HS-5 (cell line): Measurements from ENCODE around the gene DNAJC21.
"Not testable (repeated sequence)": the region's sequence is repeated elsewhere in the genome, so short reads cannot be mapped to it uniquely, and the experiment has no call there.

ENCODE experiments used
- DNase-seq: peaks from one replicate; pipeline ENCODE4 v3.0.0-alpha.2; 2012; ENCODE audit warnings: low read depth

The DNAJC21 gene

GRCh38 chr5:34929134-34929719, at the start of gene DNAJC21:
DNAJC21 (plus strand) TSS chr5:34929559; CDS start chr5:34929820, 261 bp downstream.
- DNase-seq: peak; percentile 80

DNA sequence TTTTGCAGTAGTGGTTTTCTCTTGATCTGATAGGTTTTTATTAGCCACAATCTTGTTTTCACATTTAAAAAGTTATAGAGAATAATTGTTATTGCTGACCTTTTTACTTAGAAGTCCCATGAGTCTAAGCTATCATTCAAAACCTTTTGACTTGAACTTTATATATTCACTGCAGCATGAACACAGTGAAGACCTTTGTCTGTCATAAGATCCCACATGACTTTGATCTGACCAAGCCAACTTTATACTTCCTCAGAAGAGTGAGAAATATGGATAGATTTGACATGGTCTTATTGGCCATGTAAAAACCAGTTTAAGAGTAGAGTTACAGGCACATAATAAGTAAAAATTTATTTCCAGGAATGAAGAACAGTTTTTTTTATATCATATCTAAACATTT, 48.1 kb upstream of the DNAJC21 start:
- DNase-seq: no peak

GRCh38 chr5:34886392-34887119, 42.8 kb upstream of the DNAJC21 start:
- DNase-seq: no peak

GRCh38 chr5:34889394-34889793, 40.0 kb upstream of the DNAJC21 start:
- DNase-seq: no peak

GRCh38 chr5:34891981-34892380, 37.4 kb upstream of the DNAJC21 start:
- DNase-seq: peak; percentile 73

- DNase-seq: no peak
These were observed 36.9 kb upstream of the DNAJC21 start for GRCh38 chr5:34892414-34892813.

DNA sequence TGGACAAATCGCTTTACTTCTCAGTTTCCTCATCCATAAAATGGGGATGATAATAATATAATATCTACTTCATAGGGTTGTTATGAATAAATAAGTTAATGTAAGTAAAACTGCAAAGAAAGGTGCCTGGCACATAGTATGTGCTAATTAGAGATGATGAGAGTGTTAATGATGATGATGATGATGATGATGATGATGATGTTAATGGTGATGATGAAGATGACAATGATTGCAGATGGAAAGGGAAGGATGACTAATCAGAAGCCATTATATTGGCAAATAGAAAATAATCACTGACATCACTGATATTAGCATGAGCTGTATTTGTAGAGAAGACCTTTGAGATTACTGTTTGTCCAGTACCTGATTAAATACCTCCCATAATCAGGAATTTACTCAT, 34.6 kb upstream of the DNAJC21 start:
- DNase-seq: no peak

GRCh38 chr5:34895641-34896419, 33.5 kb upstream of the DNAJC21 start:
- no peak for DNase-seq

GRCh38 chr5:34897646-34898045, 31.7 kb upstream of the DNAJC21 start:
- DNase-seq: no peak

GRCh38 chr5:34898258-34898895, 31.0 kb upstream of the DNAJC21 start:
- peak; percentile 56 for DNase-seq

GRCh38 chr5:34899066-34899465, 30.3 kb upstream of the DNAJC21 start:
- DNase-seq: no peak

GRCh38 chr5:34900652-34901051, 28.7 kb upstream of the DNAJC21 start:
- no peak for DNase-seq

GRCh38 chr5:34903260-34903659, 26.1 kb upstream of the DNAJC21 start:
- DNase-seq: no peak

- no peak for DNase-seq
These were observed 23.8 kb upstream of the DNAJC21 start for GRCh38 chr5:34905564-34905963.

- no peak for DNase-seq
These were observed 16.3 kb upstream of the DNAJC21 start for GRCh38 chr5:34913072-34913471.

DNA sequence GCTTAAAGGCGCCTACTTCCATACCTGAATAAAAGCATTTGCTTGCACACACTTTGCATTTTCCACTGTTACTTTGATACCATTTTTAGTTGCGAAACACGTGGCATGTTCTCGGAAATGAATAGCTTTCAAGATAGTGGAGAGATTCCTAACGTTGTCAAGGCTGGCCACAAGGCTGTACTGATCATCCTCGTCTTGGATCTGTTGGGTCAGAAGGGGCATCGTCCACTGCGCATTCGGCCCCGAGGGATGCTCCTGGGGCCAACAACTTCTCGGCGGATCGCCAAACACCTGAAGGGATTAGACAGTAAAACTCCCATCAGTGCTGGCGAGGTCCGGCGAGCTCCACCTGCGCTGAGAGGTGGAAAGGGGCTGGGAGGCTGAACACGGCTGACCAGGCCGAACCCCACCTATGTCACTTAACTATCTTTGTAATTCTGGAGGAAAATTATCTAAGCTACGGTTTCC, 14.7 kb upstream of the DNAJC21 start:
- DNase-seq: peak; percentile 25

- peak; percentile 95 for DNase-seq
These were observed 14.1 kb upstream of the DNAJC21 start, which contains the start of the genes BRIX1 and RAD1 for GRCh38 chr5:34915139-34915855. BRIX1 (plus strand) TSS chr5:34915711; CDS start chr5:34915739, 28 bp downstream. RAD1 (minus strand) TSS chr5:34915504; CDS start chr5:34914892, 612 bp downstream.

GRCh38 chr5:34915856-34916192, 13.5 kb upstream of the DNAJC21 start:
- DNase-seq: no peak

DNA sequence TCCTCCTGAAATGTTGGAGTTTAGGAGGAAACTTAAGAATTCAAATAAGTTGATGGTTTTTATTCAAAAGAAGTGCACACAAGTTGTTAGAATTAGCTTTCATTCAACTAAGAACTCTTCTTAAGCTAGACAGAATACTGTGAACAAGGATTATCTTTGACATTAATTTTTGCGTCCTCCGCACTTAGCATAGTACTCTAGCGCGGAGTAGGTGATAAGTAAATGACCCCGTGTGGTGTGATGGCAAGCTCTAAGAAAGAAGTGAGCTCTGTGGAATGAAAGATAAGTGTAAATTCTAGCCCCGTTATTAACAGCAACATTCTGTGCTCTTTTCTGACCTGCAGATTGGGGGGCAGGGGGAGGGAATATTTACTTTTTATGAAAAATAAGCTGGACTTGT, 12.8 kb upstream of the DNAJC21 start:
- DNase-seq: no peak

DNA sequence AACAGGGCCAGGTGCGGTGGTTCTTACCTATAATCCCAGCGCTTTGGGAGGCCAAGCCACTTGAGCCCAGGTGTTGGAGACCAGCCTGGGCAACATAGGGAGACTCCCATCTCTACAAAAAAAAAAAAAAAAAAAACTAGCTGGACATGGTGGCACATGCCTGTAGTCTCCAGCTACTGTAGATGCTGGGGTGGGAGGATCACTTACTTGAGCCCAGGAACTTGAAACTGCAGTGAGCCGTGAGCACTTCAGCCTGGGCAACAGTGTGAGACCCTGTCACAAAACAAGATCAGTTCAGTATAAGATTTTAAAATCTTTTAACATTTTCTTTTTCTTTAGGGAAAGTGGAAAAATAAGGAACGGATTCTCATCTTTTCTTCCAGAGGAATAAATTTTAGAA, 11.3 kb upstream of the DNAJC21 start:
- DNase-seq: no peak

GRCh38 chr5:34919077-34919476, 10.3 kb upstream of the DNAJC21 start:
- no peak for DNase-seq

DNA sequence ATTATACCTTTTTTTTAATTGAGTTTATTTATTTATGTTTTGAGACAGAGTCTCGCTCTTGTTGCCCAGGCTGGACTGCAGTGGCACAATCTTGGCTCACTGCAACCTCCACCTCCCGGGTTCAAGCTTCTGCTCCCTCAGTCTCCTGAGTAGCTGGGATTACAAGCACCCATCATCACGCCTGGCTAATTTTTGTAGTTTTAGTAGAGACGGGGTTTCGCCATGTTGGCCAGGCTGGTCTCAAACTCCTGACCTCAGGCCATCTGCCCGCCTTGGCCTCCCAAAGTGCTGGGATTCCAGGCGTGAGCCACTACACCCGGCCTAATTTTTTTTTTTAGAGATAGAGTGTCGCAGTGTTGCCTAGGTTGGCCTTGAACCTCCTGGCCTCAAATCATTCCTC, 6.1 kb upstream of the DNAJC21 start:
- not testable (repeated sequence) for DNase-seq
